ENCODE results near the gene DIPK1A. TPM values are rescaled to one million over a fixed set of nuclear protein-coding genes. Genes with fewer than 3 reads are reported as not detected.

Gene DIPK1A
- total RNA-seq, 1 experiment from 2014 or later: 10.5 TPM

GRCh38 chr1:92887465-92887864, 73.8 kb downstream of the DIPK1A start:
- Histone ChIP-seq H3K79me2 (ENCODE audit: low read depth) (no peaks in the 10 kb centered on the region), H3K27me3 (ENCODE audit: insufficient read depth, low read depth) (no peaks in the 10 kb centered on the region), H3F3A (ENCODE audit: insufficient read depth, low read depth) (no peaks in the 10 kb centered on the region), H3K4me3 (no peak overlapping the region), H3K27ac (no peak overlapping the region), H3K36me3 (ENCODE audit: low read depth) (no peaks in the 10 kb centered on the region), H4K20me1 (ENCODE audit: insufficient read depth) (no peaks in the 10 kb centered on the region; the same call in 1 of the 2 replicates), H3K9me3 (ENCODE audit: insufficient read depth, low read depth) (peaks cover 10% of the 10 kb centered on the region; the same call in 1 of the 2 replicates), H3K9me2 (ENCODE audit: insufficient read depth) (no peaks in the 10 kb centered on the region), H2AFZ (no peak overlapping the region), H3K4me2 (no peak overlapping the region), H3K4me1 (replicated peaks; ENCODE audit: insufficient read depth) (0 out of 2 replicates have a peak, but pooled peaks cover 4% of the 10 kb centered on the region)
- ChIA-PET POLR2A (ENCODE audit: unreplicated experiment) (no interaction called here), CTCF (no interaction called here)
- TF ChIP-seq EZH2 (IDR thresholded peaks at IDR 0.05; ENCODE audit: low read depth): no peak
- TF ChIP-seq CTCF (conservative IDR thresholded peaks at IDR 0.05): no peak
- intact Hi-C loops (cut with micrococcal nuclease; ENCODE audit: unreplicated experiment): no loop called here
- DNase-seq: no peak
- no TSS peak for BruUV-seq (replicated peaks)

DNA sequence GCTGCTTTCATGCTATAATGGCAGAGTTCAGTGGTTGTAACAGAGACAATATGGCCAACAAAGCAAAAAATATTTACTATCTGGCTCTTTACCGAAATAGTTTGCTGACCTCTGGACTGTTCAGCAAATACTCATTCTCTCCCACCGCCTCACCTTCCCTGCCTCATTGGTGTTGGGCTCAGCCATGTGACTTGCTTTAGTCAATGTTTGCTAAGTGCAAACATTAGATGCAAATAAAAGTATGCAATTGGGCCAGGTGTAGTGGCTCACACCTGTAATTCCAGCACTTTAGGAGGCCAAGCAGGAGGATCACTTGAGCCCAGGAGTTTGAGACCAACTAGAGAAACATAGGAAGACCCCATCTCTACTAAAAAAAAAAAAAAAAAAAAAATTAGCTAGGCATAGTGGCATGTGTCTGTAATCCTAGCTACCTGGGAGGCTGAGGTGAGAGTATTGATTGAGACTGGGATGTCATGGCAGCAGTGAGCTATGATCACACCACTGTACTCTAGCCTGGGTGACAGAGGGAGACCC, 74.3 kb downstream of the DIPK1A start:
- no peaks in the 10 kb centered on the region for H3F3A ChIP-seq (ENCODE audit: insufficient read depth, low read depth)
- DNase-seq: no peak
- no peaks in the 10 kb centered on the region; the same call in 1 of the 2 replicates for H4K20me1 ChIP-seq (ENCODE audit: insufficient read depth)
- H3K4me1 ChIP-seq (replicated peaks; ENCODE audit: insufficient read depth): 0 out of 2 replicates have a peak, but pooled peaks cover 4% of the 10 kb centered on the region
- ChIA-PET CTCF (no interaction called here), POLR2A (ENCODE audit: unreplicated experiment) (no interaction called here)
- H3K9me2 ChIP-seq (ENCODE audit: insufficient read depth): no peaks in the 10 kb centered on the region
- no peak overlapping the region for H3K4me2 ChIP-seq
- intact Hi-C loops (cut with micrococcal nuclease; ENCODE audit: unreplicated experiment): no loop called here
- no peak for TF ChIP-seq EZH2 (IDR thresholded peaks at IDR 0.05; ENCODE audit: low read depth)
- TF ChIP-seq CTCF (conservative IDR thresholded peaks at IDR 0.05): no peak
- no peak overlapping the region for H3K4me3 ChIP-seq
- no TSS peak for BruUV-seq (replicated peaks)
- H3K9me3 ChIP-seq (ENCODE audit: insufficient read depth, low read depth): peaks cover 10% of the 10 kb centered on the region; the same call in 1 of the 2 replicates
- H2AFZ ChIP-seq: no peak overlapping the region
- H3K79me2 ChIP-seq (ENCODE audit: low read depth): no peaks in the 10 kb centered on the region
- no peak overlapping the region for H3K27ac ChIP-seq
- H3K36me3 ChIP-seq (ENCODE audit: low read depth): no peaks in the 10 kb centered on the region
- no peaks in the 10 kb centered on the region for H3K27me3 ChIP-seq (ENCODE audit: insufficient read depth, low read depth)

- no peaks in the 10 kb centered on the region for H3K9me2 ChIP-seq (ENCODE audit: insufficient read depth)
- no peaks in the 10 kb centered on the region; the same call in 1 of the 2 replicates for H4K20me1 ChIP-seq (ENCODE audit: insufficient read depth)
- DNase-seq: no peak
- intact Hi-C loops (cut with micrococcal nuclease; ENCODE audit: unreplicated experiment): no loop called here
- 0 out of 2 replicates have a peak, but pooled peaks cover 4% of the 10 kb centered on the region for H3K4me1 ChIP-seq (replicated peaks; ENCODE audit: insufficient read depth)
- H3K4me2 ChIP-seq: no peak overlapping the region
- BruUV-seq (replicated peaks): no TSS peak
- TF ChIP-seq EZH2 (IDR thresholded peaks at IDR 0.05; ENCODE audit: low read depth): no peak
- no peak for TF ChIP-seq CTCF (conservative IDR thresholded peaks at IDR 0.05)
- no peaks in the 10 kb centered on the region for H3K27me3 ChIP-seq (ENCODE audit: insufficient read depth, low read depth)
- ChIA-PET CTCF (no interaction called here), POLR2A (ENCODE audit: unreplicated experiment) (no interaction called here)
- no peak overlapping the region for H2AFZ ChIP-seq
- no peaks in the 10 kb centered on the region for H3K36me3 ChIP-seq (ENCODE audit: low read depth)
- no peaks in the 10 kb centered on the region for H3F3A ChIP-seq (ENCODE audit: insufficient read depth, low read depth)
- no peak overlapping the region for H3K27ac ChIP-seq
- 0 out of 2 replicates have a peak, but pooled peaks cover 2% of the 10 kb centered on the region for H3K9me3 ChIP-seq (ENCODE audit: insufficient read depth, low read depth)
- no peaks in the 10 kb centered on the region for H3K79me2 ChIP-seq (ENCODE audit: low read depth)
- no peak overlapping the region for H3K4me3 ChIP-seq
Observed at GRCh38 chr1:92884195-92884594, 77.1 kb downstream of the DIPK1A start.

All from PC-9 (cell line).